ENCODE data around the gene SMIM7.
A peak's percentile ranks its signal among the peaks of the same experiment; 100 is the strongest.

The SMIM7 gene

DNA sequence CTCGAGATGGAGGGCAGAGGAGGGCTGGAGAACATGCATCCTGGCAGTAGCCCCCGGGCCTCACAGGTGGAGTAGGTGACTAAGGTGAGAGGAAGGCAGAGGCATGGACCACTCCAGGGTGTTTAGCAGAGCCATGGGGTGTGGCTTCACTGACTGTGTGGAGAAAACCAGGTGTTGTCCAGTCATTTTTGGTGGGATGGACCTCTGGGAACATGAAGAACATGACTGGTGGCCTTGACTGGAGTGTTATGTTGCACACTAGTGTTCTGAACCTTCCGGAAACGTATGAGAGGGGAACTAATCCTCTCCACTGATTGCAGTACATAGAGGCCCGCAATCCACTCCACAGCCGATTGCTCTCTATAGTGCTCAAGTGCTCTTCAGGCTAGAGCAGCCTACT lies 48.8 kb downstream of the SMIM7 start:
- H3K79me2 ChIP-seq (ENCODE audit: control insufficient read depth, insufficient read depth, low read length, unreplicated experiment) = peaks cover 78% of the 10 kb centered on the region
- H3K27ac ChIP-seq (ENCODE audit: low read depth, low read length) = no peak overlapping the region
- peaks cover 34% of the 10 kb centered on the region for H3K4me1 ChIP-seq (ENCODE audit: control insufficient read depth, insufficient read depth, low read length, unreplicated experiment)
- H3K27me3 ChIP-seq (ENCODE audit: insufficient read depth, low read length) = no peaks in the 10 kb centered on the region
- no peaks in the 10 kb centered on the region for H3K36me3 ChIP-seq (ENCODE audit: insufficient read depth, low read length)
- H3K4me3 ChIP-seq (ENCODE audit: low read depth, low read length) = no peak overlapping the region
- H2AFZ ChIP-seq (ENCODE audit: low read length, unreplicated experiment) = no peak overlapping the region

- no peak overlapping the region for H2AFZ ChIP-seq (ENCODE audit: low read length, unreplicated experiment)
- H3K4me1 ChIP-seq (ENCODE audit: control insufficient read depth, insufficient read depth, low read length, unreplicated experiment) = peaks cover 45% of the 10 kb centered on the region
- H3K4me3 ChIP-seq (ENCODE audit: low read depth, low read length) = no peak overlapping the region
- H3K27ac ChIP-seq (ENCODE audit: low read depth, low read length) = no peak overlapping the region
- no peaks in the 10 kb centered on the region for H3K27me3 ChIP-seq (ENCODE audit: insufficient read depth, low read length)
- no peaks in the 10 kb centered on the region for H3K36me3 ChIP-seq (ENCODE audit: insufficient read depth, low read length)
- H3K79me2 ChIP-seq (ENCODE audit: control insufficient read depth, insufficient read depth, low read length, unreplicated experiment) = peaks cover 80% of the 10 kb centered on the region
Measured at GRCh38 chr19:16609511-16610200, 50.3 kb downstream of the SMIM7 start.

- peaks cover 82% of the 10 kb centered on the region for H3K79me2 ChIP-seq (ENCODE audit: control insufficient read depth, insufficient read depth, low read length, unreplicated experiment)
- no peak overlapping the region for H2AFZ ChIP-seq (ENCODE audit: low read length, unreplicated experiment)
- H3K27ac ChIP-seq (ENCODE audit: low read depth, low read length) = peak overlapping the region; percentile 63
- H3K4me1 ChIP-seq (ENCODE audit: control insufficient read depth, insufficient read depth, low read length, unreplicated experiment) = peaks cover 43% of the 10 kb centered on the region
- no peaks in the 10 kb centered on the region for H3K36me3 ChIP-seq (ENCODE audit: insufficient read depth, low read length)
- H3K27me3 ChIP-seq (ENCODE audit: insufficient read depth, low read length) = no peaks in the 10 kb centered on the region
- no peak overlapping the region for H3K4me3 ChIP-seq (ENCODE audit: low read depth, low read length)
Measured at GRCh38 chr19:16608290-16608739, 51.6 kb downstream of the SMIM7 start.

DNA sequence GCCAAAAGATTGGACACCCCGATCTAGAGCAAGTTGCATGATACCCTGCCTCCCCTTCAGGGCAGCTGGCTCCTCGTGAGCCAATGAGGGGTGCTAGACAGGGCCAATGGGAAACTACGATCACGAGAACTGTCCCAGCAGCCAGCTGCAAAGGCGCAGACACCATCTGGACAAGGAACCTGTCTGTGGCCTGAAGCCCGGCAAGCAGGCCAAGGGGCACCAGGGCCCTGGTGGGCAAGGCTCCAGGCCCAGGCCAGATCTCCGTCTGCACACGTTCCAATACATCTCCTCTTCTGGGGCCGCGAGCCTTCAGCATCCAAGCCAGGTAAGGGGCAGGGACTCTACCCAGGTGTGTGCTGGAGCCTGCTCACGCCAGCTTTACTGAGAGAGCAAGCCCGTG lies 52.1 kb downstream of the SMIM7 start:
- H3K36me3 ChIP-seq (ENCODE audit: insufficient read depth, low read length) = no peaks in the 10 kb centered on the region
- peaks cover 38% of the 10 kb centered on the region for H3K4me1 ChIP-seq (ENCODE audit: control insufficient read depth, insufficient read depth, low read length, unreplicated experiment)
- no peak overlapping the region for H2AFZ ChIP-seq (ENCODE audit: low read length, unreplicated experiment)
- no peak overlapping the region for H3K4me3 ChIP-seq (ENCODE audit: low read depth, low read length)
- no peaks in the 10 kb centered on the region for H3K27me3 ChIP-seq (ENCODE audit: insufficient read depth, low read length)
- H3K79me2 ChIP-seq (ENCODE audit: control insufficient read depth, insufficient read depth, low read length, unreplicated experiment) = peaks cover 82% of the 10 kb centered on the region
- H3K27ac ChIP-seq (ENCODE audit: low read depth, low read length) = peak overlapping the region; percentile 63

- Histone ChIP-seq H3K27ac (ENCODE audit: low read depth, low read length) (no peak overlapping the region), H3K4me3 (ENCODE audit: low read depth, low read length) (no peak overlapping the region), H3K79me2 (ENCODE audit: control insufficient read depth, insufficient read depth, low read length, unreplicated experiment) (peaks cover 80% of the 10 kb centered on the region), H3K4me1 (ENCODE audit: control insufficient read depth, insufficient read depth, low read length, unreplicated experiment) (peaks cover 32% of the 10 kb centered on the region), H3K36me3 (ENCODE audit: insufficient read depth, low read length) (no peaks in the 10 kb centered on the region), H2AFZ (ENCODE audit: low read length, unreplicated experiment) (no peak overlapping the region), H3K27me3 (ENCODE audit: insufficient read depth, low read length) (no peaks in the 10 kb centered on the region)
Measured at GRCh38 chr19:16605553-16605994, 54.4 kb downstream of the SMIM7 start.

DNA sequence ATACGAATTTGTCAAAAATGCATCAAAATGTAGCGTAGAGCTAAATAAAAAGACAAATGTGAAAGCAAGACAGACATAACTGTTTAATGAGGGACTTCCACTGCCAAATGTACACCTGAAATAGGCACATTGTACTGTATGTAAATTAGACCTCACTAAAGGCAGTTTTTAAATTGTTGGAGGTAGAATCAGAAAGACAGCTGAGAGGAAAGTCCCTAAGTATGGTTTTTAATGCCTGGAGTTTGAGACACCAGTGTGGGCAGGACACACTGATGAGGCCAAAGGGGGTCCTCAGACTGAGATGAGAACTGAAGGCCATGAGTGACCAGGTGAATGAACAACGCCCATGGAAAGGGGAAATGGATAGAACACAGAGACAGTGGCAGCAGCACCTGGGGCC lies 54.8 kb downstream of the SMIM7 start:
- Histone ChIP-seq H3K27me3 (ENCODE audit: insufficient read depth, low read length) (no peaks in the 10 kb centered on the region), H3K79me2 (ENCODE audit: control insufficient read depth, insufficient read depth, low read length, unreplicated experiment) (peaks cover 83% of the 10 kb centered on the region), H3K4me1 (ENCODE audit: control insufficient read depth, insufficient read depth, low read length, unreplicated experiment) (peaks cover 32% of the 10 kb centered on the region), H3K27ac (ENCODE audit: low read depth, low read length) (no peak overlapping the region), H3K36me3 (ENCODE audit: insufficient read depth, low read length) (no peaks in the 10 kb centered on the region), H2AFZ (ENCODE audit: low read length, unreplicated experiment) (no peak overlapping the region), H3K4me3 (ENCODE audit: low read depth, low read length) (no peak overlapping the region)

GRCh38 chr19:16604615-16605014 lies 55.3 kb downstream of the SMIM7 start:
- H3K79me2 ChIP-seq (ENCODE audit: control insufficient read depth, insufficient read depth, low read length, unreplicated experiment) = peaks cover 85% of the 10 kb centered on the region
- H2AFZ ChIP-seq (ENCODE audit: low read length, unreplicated experiment) = no peak overlapping the region
- no peaks in the 10 kb centered on the region for H3K36me3 ChIP-seq (ENCODE audit: insufficient read depth, low read length)
- H3K27ac ChIP-seq (ENCODE audit: low read depth, low read length) = no peak overlapping the region
- peaks cover 30% of the 10 kb centered on the region for H3K4me1 ChIP-seq (ENCODE audit: control insufficient read depth, insufficient read depth, low read length, unreplicated experiment)
- no peak overlapping the region for H3K4me3 ChIP-seq (ENCODE audit: low read depth, low read length)
- H3K27me3 ChIP-seq (ENCODE audit: insufficient read depth, low read length) = no peaks in the 10 kb centered on the region

DNA sequence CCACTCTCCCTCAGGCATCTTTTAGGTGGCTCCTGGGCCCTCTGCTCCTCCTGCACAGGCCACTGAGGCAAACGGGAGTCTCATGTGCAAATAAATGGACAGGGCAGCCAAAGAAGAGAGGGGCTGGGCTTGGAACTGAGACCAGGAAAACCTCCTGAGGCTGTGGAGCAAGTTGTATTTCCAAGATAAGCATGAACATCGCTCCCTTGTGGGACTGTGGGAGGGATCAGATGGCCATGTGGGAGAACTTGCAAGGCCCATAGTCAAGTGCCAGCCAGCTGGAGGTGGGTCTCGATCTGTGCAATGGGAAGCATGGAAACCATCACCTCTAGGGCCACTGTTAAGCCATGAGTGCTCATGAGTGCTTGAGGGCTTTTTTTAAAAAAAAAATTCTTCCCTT lies 56.9 kb downstream of the SMIM7 start:
- H3K4me3 ChIP-seq (ENCODE audit: low read depth, low read length) = no peak overlapping the region
- peaks cover 18% of the 10 kb centered on the region for H3K4me1 ChIP-seq (ENCODE audit: control insufficient read depth, insufficient read depth, low read length, unreplicated experiment)

DNA sequence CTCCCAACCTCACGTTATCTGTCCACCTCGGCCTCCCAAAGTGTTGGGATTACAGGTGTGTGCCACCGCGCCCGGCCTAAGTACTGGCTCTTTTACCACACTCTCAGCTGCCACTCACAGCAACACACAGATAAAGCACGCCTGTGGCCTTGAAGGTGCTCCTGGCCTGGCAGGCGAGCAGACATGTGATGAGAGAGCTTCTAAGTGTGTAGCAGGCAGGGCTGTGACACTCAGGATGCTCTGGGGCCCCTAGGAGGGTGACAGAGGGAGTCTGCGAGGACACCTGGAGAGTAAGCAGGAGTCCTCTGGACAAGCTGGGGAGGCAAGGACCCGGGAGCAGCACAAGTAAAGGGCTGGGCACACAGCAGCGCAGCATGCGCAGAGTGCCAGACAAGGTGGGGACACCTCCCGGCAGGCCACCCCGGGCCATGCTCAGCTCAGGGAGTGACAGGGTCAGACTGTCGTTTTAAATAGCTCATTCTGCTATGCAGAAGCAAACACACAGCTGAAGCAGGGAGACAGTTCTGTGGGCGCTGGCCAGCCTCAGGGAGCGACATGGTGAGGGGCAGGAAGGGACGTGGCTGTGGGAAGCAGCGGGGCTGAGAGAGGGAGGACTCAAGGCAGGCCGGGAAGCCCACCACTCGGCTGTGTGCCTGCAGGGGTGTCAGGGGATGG lies 58.4 kb downstream of the SMIM7 start:
- Histone ChIP-seq H2AFZ (ENCODE audit: low read length, unreplicated experiment) (no peak overlapping the region), H3K27me3 (ENCODE audit: insufficient read depth, low read length) (no peaks in the 10 kb centered on the region), H3K4me1 (ENCODE audit: control insufficient read depth, insufficient read depth, low read length, unreplicated experiment) (peaks cover 10% of the 10 kb centered on the region), H3K4me3 (ENCODE audit: low read depth, low read length) (no peak overlapping the region), H3K79me2 (ENCODE audit: control insufficient read depth, insufficient read depth, low read length, unreplicated experiment) (peaks cover 87% of the 10 kb centered on the region), H3K36me3 (ENCODE audit: insufficient read depth, low read length) (no peaks in the 10 kb centered on the region), H3K27ac (ENCODE audit: low read depth, low read length) (no peak overlapping the region)

More for the DNA sequence above, 56.9 kb downstream of the SMIM7 start:
- Histone ChIP-seq H2AFZ (ENCODE audit: low read length, unreplicated experiment) (no peak overlapping the region), H3K79me2 (ENCODE audit: control insufficient read depth, insufficient read depth, low read length, unreplicated experiment) (peaks cover 91% of the 10 kb centered on the region), H3K27ac (ENCODE audit: low read depth, low read length) (no peak overlapping the region), H3K36me3 (ENCODE audit: insufficient read depth, low read length) (no peaks in the 10 kb centered on the region), H3K27me3 (ENCODE audit: insufficient read depth, low read length) (no peaks in the 10 kb centered on the region)

- H3K4me1 ChIP-seq (ENCODE audit: control insufficient read depth, insufficient read depth, low read length, unreplicated experiment) = peaks cover 8% of the 10 kb centered on the region
- no peak overlapping the region for H2AFZ ChIP-seq (ENCODE audit: low read length, unreplicated experiment)
- H3K27me3 ChIP-seq (ENCODE audit: insufficient read depth, low read length) = no peaks in the 10 kb centered on the region
Measured at GRCh38 chr19:16600824-16601223, 59.1 kb downstream of the SMIM7 start.

More at GRCh38 chr19:16600824-16601223, 59.1 kb downstream of the SMIM7 start:
- Histone ChIP-seq H3K4me3 (ENCODE audit: low read depth, low read length) (no peak overlapping the region), H3K27ac (ENCODE audit: low read depth, low read length) (no peak overlapping the region), H3K79me2 (ENCODE audit: control insufficient read depth, insufficient read depth, low read length, unreplicated experiment) (peaks cover 90% of the 10 kb centered on the region), H3K36me3 (ENCODE audit: insufficient read depth, low read length) (no peaks in the 10 kb centered on the region)
